K562 (cell line): ENCODE measurements around the gene TRMT1. TPM values are rescaled to one million over a fixed set of nuclear protein-coding genes. Genes with fewer than 3 reads are reported as not detected.

ENCODE experiments used
- BRF1 ChIP-seq: IDR thresholded peaks from 3 replicates; pipeline ENCODE4 v1.6.1; 2011; ENCODE audit warnings: borderline replicate concordance, mild to moderate bottlenecking; ENCODE audit not compliant: insufficient read length; ENCODE audit errors: extremely low read depth
- CC2D1A ChIP-seq: fragments of 450-650 bp; IDR thresholded peaks from 2 replicates; pipeline ENCODE4 v1.6.1; 2017; ENCODE audit warnings: mild to moderate bottlenecking
- HIVEP1 ChIP-seq: fragments of 250-450 bp; sonication (Bioruptor Pico); IDR thresholded peaks from 2 replicates; pipeline ENCODE4 v1.4.0; 2020; ENCODE audit warnings: mild to moderate bottlenecking
- MGA ChIP-seq: fragments of 450-650 bp; IDR thresholded peaks from 2 replicates; pipeline ENCODE4 v1.6.1; 2016; ENCODE audit warnings: mild to moderate bottlenecking, moderate library complexity
- MYBL2 ChIP-seq, 2 experiments: fragments of 450-650 bp in 1 of 2; sonication (generic) in 1 of 2; formaldehyde crosslinking in 1 of 2; IDR thresholded peaks; 2 replicates each; pipeline versions ENCODE4 v1.6.1 to v1.8.1; 2017 to 2022; ENCODE audit warnings: borderline replicate concordance in 1 of 2, inconsistent platforms in 1 of 2, low read depth in 1 of 2, mild to moderate bottlenecking in 1 of 2, missing genetic modification reagents in 1 of 2, moderate library complexity in 1 of 2
- MYNN ChIP-seq, 2 experiments: sonication (generic); formaldehyde crosslinking in 1 of 2; IDR thresholded peaks; 2 replicates each; pipeline versions ENCODE4 v1.5.0 to v1.6.1; 2016 to 2020; ENCODE audit warnings: antibody characterized with exemption in 1 of 2, missing genetic modification reagents in 1 of 2
- PRDM10 ChIP-seq: fragments of 450-650 bp; IDR thresholded peaks from 2 replicates; pipeline ENCODE4 v1.6.1; 2018; ENCODE audit not compliant: partially characterized antibody
- RNF219 ChIP-seq: fragments of 250-450 bp; sonication (Bioruptor Pico); IDR thresholded peaks from 2 replicates; pipeline ENCODE4 v1.5.0; 2022; ENCODE audit warnings: mild to moderate bottlenecking
- ZNF79 ChIP-seq: fragments of 250-450 bp; sonication (Bioruptor Pico); IDR thresholded peaks from 2 replicates; pipeline ENCODE4 v1.4.0; 2020; ENCODE audit warnings: low read depth, mild to moderate bottlenecking, moderate library complexity
- polyA plus RNA-seq, 8 experiments: library from polyadenylated mRNA; depleted of rRNA in 4 of 8; stranded (reverse) in 5 of 8; unstranded in 3 of 8; fragments of >200 nt; fragmentation: Nextera tagmentation in 2 of 8; fragmentation: Illumina TruSeq in 1 of 8; extraction: Ambion mirVana in 2 of 8; extraction: Trizol in 1 of 8; gene quantifications; 2 replicates each; pipeline versions ENCODE4 v1.2.1 to v1.2.3, GENCODE V29; 2011 to 2014; ENCODE audit warnings: inconsistent platforms in 1 of 8, missing spikeins in 1 of 8
- total RNA-seq, 7 experiments: library from RNA; depleted of rRNA in 6 of 7; stranded (reverse); fragments of >200 nt in 6 of 7; fragmentation: Illumina TruSeq in 2 of 7; extraction: Trizol in 2 of 7; gene quantifications; 2 replicates each; pipeline versions ENCODE4 v1.2.1 to v1.2.3, GENCODE V29; 2011 to 2021; ENCODE audit warnings: low replicate concordance in 1 of 7

The TRMT1 gene
- total and polyA plus RNA-seq, 9 of the 15 experiments (the other 6 are each of a cell fraction or from before 2014, with no cell fraction given) = 5.8 to 158 (median 54.3) TPM

GRCh38 chr19:13117772-13118423 is 1.4 kb upstream of the TRMT1 start, which contains the start of gene NACC1 (continued):
- TF ChIP-seq MYBL2 (IDR thresholded peaks at IDR 0.05; ENCODE audit: low read depth) = no peak
- no peak for TF ChIP-seq MYBL2 (CRISPR knock-in tag; IDR thresholded peaks at IDR 0.05; ENCODE audit: borderline replicate concordance)
- TF ChIP-seq MGA = no peak
- no peak for TF ChIP-seq ZNF79 (CRISPR knock-in tag)
- 0 out of 2 replicates have a peak, but pooled peaks have one; percentile 13 for TF ChIP-seq CC2D1A
- no peak for TF ChIP-seq BRF1
- no peak for TF ChIP-seq HIVEP1 (CRISPR knock-in tag)
- TF ChIP-seq RNF219 = no peak
- no peak for TF ChIP-seq PRDM10
- TF ChIP-seq MYNN (IDR thresholded peaks at IDR 0.05) = no peak
- TF ChIP-seq MYNN (CRISPR knock-in tag; IDR thresholded peaks at IDR 0.05) = no peak
